ENCODE data around the gene CCDC92B. TPM values are rescaled to one million over a fixed set of nuclear protein-coding genes. Genes with fewer than 3 reads are reported as not detected.

The CCDC92B gene
- polyA plus RNA-seq, 1 of the 3 experiments (the other 2 are of a cell fraction), result 0.07 TPM

GRCh38 chr17:2779545-2779944 is 30.1 kb upstream of the CCDC92B start:
- no peak overlapping the region for H2AFZ ChIP-seq (ENCODE audit: low read depth)
- no peak overlapping the region for H3K4me3 ChIP-seq (ENCODE audit: low read depth in 2 of 2, low read length in 1 of 2)
- H3F3A ChIP-seq (replicated peaks; ENCODE audit: insufficient read depth), result no peaks in the 10 kb centered on the region
- H3K36me3 ChIP-seq (replicated peaks in 1 of 2; ENCODE audit: control insufficient read depth in 1 of 2, insufficient read depth in 2 of 2, low read length in 1 of 2), result no peaks in the 10 kb centered on the region
- 82% methylated on average over 7 of the region's 7 CpGs for WGBS (ENCODE audit: low lambda C conversion rate)
- no peaks in the 10 kb centered on the region for H4K20me1 ChIP-seq (ENCODE audit: insufficient read depth)
- peaks cover 7% of the 10 kb centered on the region; the same call in 1 of the 2 replicates for H3K27me3 ChIP-seq (ENCODE audit: insufficient read depth)
- no peak overlapping the region for H3K9ac ChIP-seq
- H3K9me2 ChIP-seq, result no peaks in the 10 kb centered on the region
- H3K4me1 ChIP-seq (ENCODE audit: control insufficient read depth in 1 of 2, insufficient read depth in 2 of 2, low read depth in 1 of 2, low read length in 1 of 2), result peaks cover 0 to 12% of the 10 kb centered on the region in 2 experiments; a peak in 1 of 4 replicates
- no peak overlapping the region for H3K27ac ChIP-seq (ENCODE audit: low read depth in 2 of 2, low read length in 1 of 2)
- TF ChIP-seq FOSL2 (IDR thresholded peaks at IDR 0.05; ENCODE audit: borderline replicate concordance, low read depth) (no peak), RXRA (IDR thresholded peaks at IDR 0.05; ENCODE audit: borderline replicate concordance, low read depth) (no peak), TAF1 (IDR thresholded peaks at IDR 0.05; ENCODE audit: borderline replicate concordance, low read depth, low read length) (no peak), ZBTB33 (IDR thresholded peaks at IDR 0.05; ENCODE audit: borderline replicate concordance, low read depth) (no peak), REST (IDR thresholded peaks at IDR 0.05; ENCODE audit: low read depth, low read length) (no peak), MEF2A (IDR thresholded peaks at IDR 0.05; ENCODE audit: borderline replicate concordance, low read depth) (no peak), RFX5 (IDR thresholded peaks at IDR 0.05; ENCODE audit: low read length) (no peak), USF2 (IDR thresholded peaks at IDR 0.05; ENCODE audit: borderline replicate concordance, low read depth, low read length) (no peak), PBX3 (IDR thresholded peaks at IDR 0.05) (no peak), YY1 (IDR thresholded peaks at IDR 0.05; ENCODE audit: low read depth) (no peak), USF1 (IDR thresholded peaks at IDR 0.05; ENCODE audit: borderline replicate concordance, low read depth) (no peak), GABPA (IDR thresholded peaks at IDR 0.05; ENCODE audit: low read depth) (no peak), MXI1 (IDR thresholded peaks at IDR 0.05; ENCODE audit: low read depth, low read length) (no peak), IRF3 (IDR thresholded peaks at IDR 0.05; ENCODE audit: low read depth, low read length) (no peak), JUND (IDR thresholded peaks at IDR 0.05) (no peak), RCOR1 (IDR thresholded peaks at IDR 0.05; ENCODE audit: low read length) (no peak), MAX (IDR thresholded peaks at IDR 0.05; ENCODE audit: low read depth) (no peak), CHD2 (IDR thresholded peaks at IDR 0.05; ENCODE audit: low read length, partially characterized antibody) (no peak), FOXM1 (IDR thresholded peaks at IDR 0.05; ENCODE audit: low read depth) (no peak)
- H3K4me2 ChIP-seq, result no peak overlapping the region
- no peaks in the 10 kb centered on the region for H3K79me2 ChIP-seq (ENCODE audit: insufficient read depth)
- no peak for DNase-seq
- H3K9me3 ChIP-seq, result no peaks in the 10 kb centered on the region
- ChIA-PET CTCF (no interaction called here), POLR2A (no interaction called here)

Data from SK-N-SH (cell line).